Kidney tubule cell (primary cell): ENCODE measurements around the gene TSEN34.
A peak's percentile ranks its signal among the peaks of the same experiment; 100 is the strongest.

Experiments
- DNase-seq: peaks from one replicate; pipeline ENCODE4 v3.0.0-alpha.2; 2018; ENCODE audit warnings: low spot score

Gene TSEN34

DNA sequence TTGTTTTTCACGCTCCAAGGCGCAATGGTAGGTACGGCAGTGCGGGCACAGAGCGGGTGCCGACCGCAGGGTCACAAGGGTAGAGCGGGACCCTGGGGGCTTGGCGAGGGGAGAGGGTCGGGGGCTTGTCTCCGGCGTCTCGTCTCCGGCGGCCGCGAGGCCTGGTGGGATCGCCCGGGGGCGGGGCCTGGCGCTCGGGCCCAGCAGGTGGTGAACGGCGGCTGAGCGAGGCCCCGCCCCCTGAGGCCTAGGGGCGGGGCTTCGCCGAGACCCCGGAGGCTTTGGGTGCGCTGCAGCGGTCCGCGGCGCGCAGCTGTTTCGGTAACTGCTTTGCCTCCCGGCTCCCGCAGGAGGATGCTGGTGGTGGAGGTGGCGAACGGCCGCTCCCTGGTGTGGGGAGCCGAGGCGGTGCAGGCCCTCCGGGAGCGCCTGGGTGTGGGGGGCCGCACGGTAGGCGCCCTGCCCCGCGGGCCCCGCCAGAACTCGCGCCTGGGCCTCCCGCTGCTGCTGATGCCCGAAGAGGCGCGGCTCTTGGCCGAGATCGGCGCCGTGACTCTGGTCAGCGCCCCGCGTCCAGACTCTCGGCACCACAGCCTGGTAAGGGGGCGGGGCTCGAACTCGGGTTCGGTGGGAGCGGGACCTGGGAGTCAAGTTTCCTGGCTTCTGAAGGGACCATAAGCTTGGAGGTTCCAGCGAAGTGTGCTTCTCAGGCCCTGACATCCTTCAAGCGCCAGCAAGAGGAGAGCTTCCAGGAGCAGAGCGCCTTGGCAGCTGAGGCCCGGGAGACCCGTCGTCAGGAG, at the start of gene TSEN34:
Gene TSEN34 (plus strand): TSS at position 298 of the 800 bp plus-strand sequence. CDS start 57 bp downstream, at position 355.
- DNase-seq: peak; percentile 86

DNA sequence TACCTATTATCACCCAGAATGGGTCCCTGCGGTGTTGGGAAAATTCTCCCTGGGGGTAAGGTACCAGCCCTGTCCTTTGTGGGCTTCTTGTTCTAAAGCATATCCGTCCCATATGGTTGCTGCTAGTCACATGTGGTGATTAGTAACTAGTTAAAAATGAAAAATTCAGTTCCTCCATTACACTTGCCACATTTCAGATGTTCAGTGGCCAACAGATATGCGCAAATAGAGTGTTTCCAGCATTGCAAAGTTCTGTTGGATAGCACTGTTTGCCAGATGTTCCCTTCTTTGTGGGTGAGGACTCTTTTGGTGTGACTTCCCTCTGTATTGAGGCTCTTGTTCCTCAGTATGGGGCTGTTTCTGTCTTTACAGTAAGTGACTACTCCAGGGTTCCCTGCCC, 49.8 kb upstream of the TSEN34 start:
- no peak for DNase-seq

DNA sequence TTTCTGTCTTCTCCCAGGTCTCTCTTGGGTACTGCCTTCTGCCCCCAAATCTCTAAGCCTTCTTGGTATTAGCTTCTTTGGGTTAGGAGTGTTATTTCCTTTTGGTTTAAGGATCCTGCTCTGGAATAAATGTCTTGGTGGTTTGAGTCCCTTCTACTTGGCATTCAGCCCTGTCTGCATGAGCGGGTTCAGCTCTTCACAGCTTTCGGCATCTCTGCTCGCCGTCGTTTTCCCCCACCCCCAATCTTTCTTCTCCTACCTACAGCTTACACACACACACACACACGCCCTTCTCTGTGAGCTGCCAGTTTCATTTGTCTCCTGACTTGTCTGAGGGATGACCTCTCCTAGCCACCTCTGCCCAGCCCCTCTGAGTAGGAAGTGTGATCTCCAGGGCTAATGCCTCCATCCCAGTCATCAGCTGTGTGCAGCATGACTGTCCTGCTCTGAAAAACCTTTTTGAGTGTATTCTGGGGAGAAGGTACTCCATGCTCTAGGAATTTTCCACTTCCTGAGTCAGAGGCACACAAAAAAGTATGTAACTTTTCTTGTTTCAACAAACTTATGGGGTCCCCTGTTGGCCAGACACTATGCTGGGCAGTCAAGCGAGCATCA, 48.8 kb upstream of the TSEN34 start:
- peak; percentile 61 for DNase-seq

DNA sequence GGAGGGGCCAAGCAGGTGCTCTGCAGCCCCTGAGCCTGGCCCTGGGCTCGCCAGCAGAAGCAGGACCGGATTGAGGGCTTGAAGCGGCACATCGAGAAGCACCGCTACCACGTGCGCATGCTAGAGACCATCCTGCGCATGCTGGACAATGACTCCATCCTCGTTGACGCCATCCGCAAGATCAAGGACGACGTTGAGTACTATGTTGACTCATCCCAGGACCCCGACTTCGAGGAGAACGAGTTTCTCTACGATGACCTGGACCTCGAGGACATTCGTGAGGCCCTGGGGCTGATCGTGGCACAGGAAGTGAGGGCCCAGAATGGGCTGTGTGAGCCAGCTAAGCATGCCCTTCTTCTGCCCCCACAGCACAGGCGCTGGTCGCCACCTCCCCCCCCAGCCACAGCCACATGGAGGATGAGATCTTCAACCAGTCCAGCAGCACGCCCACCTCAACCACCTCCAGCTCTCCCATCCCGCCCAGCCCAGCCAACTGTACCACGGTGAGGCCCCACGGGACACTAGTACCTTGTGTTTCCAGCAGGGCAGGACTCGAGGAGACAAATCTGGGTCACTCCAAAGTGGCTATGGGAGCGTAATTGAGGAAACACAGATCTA, 45.5 kb upstream of the TSEN34 start:
- no peak for DNase-seq

DNA sequence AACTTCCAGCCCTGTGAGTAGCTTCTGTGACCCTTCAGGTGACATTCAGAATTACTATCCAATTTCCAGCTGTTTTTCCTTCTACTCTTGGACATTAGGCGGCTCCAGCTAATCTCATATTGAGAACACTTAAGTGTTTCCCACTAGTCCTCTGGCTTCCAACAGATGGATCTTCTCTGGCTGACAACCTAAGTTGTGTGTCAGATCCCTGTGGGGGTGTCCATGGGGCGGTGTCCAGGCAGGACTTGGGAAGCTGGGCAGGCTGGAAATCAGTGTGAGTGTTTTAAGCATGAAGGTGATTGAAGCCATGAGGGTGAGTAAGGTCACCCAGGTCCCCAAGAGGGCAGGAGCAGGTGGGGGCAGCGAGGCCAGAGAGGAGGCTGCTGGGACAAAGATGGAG, 43.4 kb upstream of the TSEN34 start:
- no peak for DNase-seq

DNA sequence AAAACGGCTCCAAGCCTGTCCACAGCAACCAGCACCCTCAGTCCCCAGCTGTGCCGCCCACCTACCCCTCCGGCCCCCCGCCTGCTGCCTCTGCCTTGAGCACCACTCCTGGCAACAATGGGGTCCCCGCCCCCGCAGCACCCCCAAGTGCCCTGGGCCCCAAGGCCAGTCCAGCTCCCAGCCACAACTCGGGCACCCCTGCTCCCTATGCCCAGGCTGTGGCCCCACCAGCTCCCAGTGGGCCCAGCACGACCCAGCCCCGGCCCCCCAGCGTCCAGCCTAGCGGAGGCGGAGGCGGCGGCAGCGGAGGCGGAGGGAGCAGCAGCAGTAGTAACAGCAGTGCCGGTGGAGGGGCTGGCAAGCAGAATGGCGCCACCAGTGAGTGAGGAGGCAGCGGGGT, 43.0 kb upstream of the TSEN34 start:
- DNase-seq: no peak

DNA sequence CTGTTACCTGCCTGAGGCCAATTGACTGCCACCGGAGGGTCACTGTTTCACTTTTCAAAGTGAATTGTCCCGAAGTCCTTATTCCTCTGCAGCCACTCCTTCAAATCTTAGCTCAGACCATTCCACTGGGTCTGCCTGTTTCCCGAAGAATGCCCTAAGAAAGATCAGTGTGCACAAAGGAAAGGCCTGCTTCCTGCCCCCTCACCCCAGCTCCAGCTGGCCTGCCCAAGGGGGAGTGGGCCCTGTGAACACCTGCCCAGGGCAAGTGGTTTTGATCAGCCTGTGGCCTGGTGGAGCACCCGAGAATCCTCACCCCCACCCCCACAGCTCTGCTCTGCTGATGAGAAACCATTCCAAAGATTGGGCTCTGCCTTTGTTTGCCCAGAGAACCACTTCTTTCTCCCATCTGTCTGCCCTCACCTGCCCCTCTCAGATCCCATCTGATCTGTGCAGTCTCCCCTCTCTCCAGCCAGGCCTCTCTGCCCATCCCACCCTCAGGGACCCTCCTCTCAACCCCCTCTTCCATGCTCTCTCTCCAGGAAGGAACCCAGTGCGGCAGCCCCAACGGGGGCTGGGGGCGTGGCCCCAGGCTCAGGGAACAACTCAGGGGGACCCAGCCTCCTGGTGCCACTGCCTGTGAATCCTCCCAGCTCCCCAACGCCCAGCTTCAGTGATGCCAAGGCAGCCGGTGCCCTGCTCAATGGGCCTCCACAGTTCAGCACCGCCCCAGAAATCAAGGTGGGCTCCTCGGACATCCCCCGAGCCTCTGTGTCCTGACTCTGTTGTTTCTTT, 41.9 kb upstream of the TSEN34 start:
- no peak for DNase-seq

DNA sequence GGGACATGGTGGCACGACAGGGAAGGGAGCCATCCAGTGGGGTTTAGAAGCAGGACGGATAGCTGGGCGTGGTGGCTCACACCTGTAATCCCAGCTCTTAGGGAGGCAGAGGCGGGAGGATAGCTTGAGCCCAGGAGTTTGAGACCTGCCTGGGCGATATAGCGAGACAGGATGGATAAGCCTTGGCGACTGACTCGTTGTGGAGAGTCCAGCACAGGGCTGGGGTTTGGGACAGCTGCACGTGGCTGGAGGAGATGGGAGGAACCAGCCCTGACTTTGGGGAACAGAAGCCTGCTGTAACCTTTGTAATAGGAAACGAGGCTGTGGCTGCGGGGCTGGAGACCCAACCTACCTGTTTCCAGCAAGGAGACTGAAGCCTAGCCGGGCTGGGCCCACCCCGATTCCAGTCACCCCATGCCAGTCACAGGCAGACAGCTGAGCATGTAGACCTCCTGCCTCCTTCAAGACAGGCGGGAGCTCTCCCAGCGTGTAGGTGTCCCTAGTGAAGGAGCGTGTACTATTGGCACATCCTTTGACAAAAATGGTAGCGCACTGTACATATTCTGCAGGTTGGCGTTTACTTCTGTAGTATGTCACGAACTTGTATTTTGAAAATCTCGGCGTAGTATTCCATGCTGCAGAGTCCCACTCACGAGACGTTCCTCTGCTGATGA, 39.6 kb upstream of the TSEN34 start:
- no peak for DNase-seq

DNA sequence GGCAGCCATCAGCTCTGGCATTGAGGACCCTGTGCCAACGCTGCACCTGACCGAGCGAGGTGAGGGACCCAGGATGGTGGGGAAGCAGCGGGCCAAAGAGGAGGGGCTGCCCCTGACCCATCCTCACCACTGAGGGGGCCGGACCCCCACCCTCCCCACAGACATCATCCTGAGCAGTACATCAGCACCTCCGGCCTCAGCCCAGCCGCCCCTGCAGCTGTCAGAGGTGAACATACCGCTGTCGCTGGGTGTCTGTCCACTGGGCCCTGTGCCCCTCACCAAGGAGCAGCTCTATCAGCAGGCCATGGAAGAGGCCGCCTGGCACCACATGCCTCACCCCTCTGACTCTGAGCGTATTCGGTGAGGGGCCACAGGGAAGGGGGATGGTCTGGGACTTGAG, 38.8 kb upstream of the TSEN34 start:
- DNase-seq: no peak

DNA sequence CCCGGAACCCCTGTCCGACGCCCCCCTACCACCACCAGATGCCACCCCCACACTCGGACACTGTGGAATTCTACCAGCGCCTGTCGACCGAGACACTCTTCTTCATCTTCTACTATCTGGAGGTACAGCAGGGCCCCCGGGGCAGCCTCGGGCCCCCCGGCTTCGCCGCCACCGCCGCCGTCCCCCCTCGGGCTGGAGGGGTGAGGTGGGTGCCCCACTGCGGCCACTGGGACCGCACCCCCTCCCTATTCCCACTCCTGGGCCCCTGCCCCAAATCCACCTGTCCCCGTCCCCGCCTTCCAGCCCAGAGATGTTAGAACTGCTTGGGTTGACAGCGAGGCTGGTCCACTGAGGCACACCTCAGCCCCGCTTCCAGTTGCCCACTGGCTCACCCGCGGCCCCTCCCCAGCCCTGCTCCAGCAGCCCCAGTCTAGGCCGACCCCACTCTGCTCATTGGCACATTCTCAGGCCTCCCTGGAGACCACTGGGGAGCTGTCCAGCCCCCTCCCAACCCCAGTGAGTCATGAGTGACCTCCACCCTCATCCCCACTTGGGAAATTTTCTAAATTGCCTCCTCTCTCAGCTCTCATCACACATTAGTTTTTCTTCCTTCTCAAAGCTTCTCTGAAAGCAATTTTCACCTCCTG, 38.1 kb upstream of the TSEN34 start:
- no peak for DNase-seq

DNA sequence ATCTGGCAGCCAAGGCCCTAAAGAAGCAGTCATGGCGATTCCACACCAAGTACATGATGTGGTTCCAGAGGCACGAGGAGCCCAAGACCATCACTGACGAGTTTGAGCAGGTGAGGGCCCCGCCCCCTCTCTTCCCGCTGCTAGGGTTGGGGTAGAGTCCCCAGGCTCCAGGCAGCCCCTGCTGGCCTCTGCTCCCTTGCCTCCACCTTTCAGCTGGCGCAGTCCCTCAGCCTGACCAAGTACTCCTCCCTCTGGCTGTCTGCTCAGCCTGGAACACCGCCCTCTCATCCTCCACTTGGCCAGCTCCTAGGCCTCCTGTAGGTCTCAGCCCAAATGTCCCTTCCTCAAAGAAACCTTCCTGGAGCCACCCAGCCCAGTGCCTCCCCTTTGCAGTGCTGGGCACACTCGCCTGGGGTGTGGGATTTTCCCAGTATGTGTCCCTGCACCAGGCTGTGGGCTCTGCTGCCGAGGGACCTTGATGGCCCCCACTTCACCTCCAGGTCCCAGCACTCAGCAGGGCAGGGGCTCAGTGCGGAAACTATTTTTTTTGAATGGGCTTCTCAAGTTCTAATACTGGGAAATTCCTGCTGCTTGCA, 37.3 kb upstream of the TSEN34 start:
- DNase-seq: no peak

DNA sequence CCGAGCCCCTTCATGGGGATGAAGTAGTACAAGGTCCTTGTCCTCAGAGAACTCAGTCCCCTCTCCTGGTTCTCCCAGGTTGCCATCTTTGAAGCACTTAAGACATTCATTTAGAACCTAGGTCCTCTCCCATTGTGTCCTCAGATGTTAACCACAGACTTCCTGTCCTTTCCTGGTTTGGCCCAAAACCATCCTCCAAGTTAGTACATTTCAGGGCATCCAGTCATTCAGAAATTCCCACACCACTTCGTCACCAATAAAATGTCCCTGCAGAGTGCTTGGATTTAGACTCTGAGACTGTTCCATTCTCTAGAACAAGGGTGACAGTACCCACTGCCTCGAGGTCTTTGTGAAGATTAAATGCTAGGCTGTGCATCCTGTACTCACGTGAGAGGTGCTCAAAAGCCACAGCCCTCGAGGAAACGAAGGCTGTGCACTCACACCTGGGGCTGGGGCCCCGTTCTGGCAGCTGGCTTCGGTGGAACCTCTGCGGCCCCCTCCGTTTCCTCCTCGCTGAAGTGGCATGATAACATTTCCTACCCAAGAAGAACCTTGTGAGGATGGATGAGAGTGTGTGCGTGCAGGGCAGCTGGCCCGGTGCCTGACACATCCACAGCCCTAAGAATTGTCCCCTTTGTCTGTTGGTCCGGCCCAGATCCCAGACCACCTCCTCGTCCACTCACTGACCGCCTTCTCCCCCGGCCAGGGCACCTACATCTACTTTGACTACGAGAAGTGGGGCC, 36.3 kb upstream of the TSEN34 start:
- no peak for DNase-seq

DNA sequence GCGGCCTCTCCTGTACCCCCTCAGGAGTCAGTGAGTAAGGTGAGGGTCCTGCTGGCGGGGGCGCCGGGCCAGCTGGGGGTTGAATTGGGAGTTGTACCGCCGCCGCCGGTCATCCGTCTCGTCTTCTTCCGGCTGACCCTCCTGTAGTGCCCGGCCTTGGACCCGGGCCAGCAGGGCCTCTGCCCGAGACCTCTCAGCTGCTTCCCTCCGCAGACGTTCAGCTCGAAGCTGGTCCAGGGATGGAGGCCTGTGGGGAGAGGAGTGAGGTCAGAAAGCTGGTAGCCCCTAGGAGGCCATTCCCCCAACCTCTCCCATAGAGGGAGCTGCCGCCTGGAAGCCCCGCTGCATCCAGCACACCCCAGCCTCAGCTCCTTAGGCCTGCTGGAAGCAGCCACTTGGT, 35.4 kb upstream of the TSEN34 start:
- no peak for DNase-seq

DNA sequence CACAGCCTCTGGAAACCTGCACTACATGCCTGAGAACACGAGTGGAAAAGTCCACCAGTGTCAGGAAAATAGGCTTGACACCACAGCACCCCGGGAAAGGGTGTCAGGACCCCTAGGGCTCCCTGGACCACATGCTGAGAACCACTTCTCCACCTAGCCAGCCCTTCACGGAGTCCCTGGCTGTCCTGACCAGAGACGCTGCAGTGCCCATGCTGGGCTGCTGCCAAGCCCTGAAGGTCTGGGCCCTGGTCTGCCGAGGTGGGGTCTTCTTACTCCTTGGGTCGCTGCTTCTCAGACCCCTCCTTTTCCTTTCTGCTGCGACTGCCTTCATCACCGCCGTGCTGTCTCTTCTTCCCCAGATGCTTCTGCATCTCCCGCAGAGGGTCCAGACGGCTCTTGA, 34.6 kb upstream of the TSEN34 start:
- no peak for DNase-seq

DNA sequence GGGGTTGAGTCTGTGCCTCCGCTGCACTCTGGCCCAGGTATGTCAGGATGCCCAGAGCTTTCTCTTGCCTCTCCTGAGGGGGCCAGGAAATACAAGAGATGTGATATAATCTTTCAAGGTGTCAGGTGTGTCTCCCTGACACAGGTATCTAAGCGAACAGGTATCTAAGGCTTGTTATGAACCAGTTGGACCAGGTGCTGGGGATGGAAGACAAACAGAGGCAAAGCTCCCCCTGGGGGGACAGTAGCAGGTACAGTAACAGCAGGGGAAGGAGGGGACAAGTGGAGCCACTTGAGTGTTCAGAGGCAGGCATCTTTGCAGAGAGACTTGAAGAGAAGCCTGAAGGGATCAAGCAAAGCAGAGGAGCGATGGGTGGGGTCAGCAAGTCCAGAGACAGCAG, 34.2 kb upstream of the TSEN34 start:
- no peak for DNase-seq

DNA sequence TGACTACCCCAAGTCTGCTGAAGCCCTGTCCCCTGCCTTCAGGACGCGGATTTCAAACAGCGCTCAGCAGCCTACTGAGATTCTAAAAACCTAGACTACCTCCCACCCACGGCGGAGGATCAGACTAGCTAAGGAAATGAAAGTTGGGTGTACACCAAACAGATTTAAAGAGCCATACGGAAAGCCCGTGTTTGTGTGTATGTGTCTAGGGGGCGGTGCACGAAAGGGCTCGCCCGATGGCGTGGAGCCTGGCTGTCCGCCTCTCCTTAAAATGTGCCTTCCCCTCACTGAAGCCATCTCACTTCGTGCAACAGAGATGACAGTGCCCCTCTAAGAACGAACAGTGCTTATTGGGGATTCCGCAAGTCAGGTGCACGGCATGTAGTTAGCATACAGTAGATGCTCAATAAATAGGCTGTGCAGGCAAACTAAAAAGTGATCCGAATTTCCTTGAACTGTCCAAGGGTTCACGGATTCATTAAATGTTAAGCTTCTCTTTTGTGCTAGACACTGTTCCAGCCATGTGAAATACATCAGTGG, 32.2 kb upstream of the TSEN34 start:
- DNase-seq: peak; percentile 35

DNA sequence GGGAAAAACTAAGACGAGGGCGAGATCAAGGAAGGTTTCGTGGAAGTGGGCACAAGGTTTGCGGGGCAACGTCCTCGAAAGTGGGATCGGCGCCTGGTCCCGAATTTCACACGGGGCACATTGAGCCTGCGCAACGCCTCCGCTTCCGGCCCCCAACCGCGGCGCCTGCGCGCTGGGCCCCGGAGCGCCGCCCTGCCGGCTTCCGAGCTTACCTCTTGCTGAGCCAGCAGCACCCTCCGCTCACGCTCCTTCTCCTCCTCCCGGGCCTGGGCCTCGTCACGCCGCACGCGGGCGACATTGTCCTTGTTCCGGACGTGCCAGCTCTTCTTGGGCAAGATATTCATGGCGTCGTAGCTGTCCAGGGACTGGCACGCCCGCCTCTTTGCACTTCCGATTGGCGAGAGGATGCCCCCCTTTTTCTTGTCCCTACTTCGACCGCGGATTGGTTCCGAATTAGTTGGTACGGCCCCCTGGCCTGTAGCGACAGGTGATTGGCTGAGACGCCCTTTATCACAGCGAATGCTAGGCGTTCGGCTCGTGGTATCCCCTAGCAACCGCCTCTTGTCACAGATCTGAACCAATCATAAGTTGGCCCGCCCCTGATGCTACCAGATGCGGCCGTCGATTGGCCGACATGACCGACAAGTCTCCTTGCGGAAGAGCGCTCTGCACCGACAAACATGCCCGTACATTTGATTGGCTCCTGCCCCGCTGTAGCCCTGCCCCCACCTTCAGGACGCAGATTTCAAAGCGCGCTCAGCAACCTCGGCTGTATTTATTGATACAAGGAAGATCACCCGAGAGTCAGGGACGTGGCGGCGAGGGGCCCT, 31.5 kb upstream of the TSEN34 start, which contains the start of gene LENG1:
Gene LENG1 (minus strand): TSS at position 370 of the 830 bp plus-strand sequence. CDS start 26 bp downstream, at position 344.
- peak; percentile 100 for DNase-seq

DNA sequence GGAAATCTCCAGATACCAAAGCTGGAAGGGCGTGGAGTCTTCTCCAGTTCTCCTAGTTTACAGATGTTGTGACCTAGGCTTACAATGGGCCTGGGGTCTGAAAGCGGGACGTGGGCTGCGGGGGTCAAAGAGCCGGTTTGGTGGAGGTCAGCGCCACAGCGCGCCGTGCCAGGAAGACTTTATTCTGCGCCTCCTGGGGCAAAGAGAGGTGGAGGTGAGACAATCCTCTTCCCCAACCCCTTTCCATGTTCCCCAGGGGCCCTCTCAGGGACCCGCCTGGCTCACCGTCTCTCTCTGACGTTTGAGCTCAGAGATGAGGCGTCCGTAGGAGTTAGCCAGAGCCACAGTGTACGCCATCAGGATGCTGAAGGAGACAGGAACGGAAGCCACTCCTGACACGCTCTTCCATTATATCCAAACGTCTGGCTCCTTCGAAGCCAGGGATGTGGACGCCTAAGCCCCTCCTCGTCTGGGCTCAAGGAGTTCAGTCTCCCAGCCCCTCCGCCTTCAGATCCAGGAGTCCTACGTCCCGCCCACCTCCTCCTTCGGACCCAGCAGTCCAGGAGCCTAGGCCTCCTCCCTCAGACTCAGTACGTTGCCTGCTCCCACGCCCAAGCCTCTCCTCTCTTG, 30.8 kb upstream of the TSEN34 start:
- peak; percentile 31 for DNase-seq
